WTC11 (cell line): ENCODE measurements around the gene BPTF. TPM values are rescaled to one million over a fixed set of nuclear protein-coding genes. Genes with fewer than 3 reads are reported as not detected.
A peak's percentile ranks its signal among the peaks of the same experiment; 100 is the strongest.

Experiments
- ATAC-seq: fragments of 200-7000 bp; cut with Tn5 transposase; 2 replicates; pipeline ENCODE4 v1.10.0; 2021; ENCODE audit warnings: mild to moderate bottlenecking, moderate library complexity
- CTCF ChIA-PET: fragments of 300-600 bp; sonication (Branson Sonifier 250); formaldehyde crosslinking; loops from one replicate; lab custom pipeline; 2021; ENCODE audit warnings: antibody characterized with exemption; lab: Charles Lee
- POLR2A ChIA-PET: fragments of 350-600 bp; sonication (Branson Sonifier 250); formaldehyde crosslinking; loops from one replicate; lab custom pipeline; 2021; ENCODE audit warnings: antibody characterized with exemption; lab: Charles Lee
- DNase-seq: peaks from one replicate; pipeline ENCODE4 v3.0.0; 2021; ENCODE audit warnings: low spot score
- H3K27ac Mint-ChIP-seq: 2 replicates; pipeline ENCODE4 v1.8.0; 2021; ENCODE audit warnings: mixed read lengths
- H3K27me3 Mint-ChIP-seq: 2 replicates; pipeline ENCODE4 v1.8.0; 2021; ENCODE audit warnings: low read depth, mild to moderate bottlenecking, moderate library complexity, mixed read lengths
- H3K36me3 Mint-ChIP-seq: 2 replicates; pipeline ENCODE4 v1.8.0; 2021; ENCODE audit warnings: mixed read lengths
- H3K4me1 Mint-ChIP-seq: 2 replicates; pipeline ENCODE4 v1.8.0; 2022; ENCODE audit warnings: mixed read lengths
- H3K4me3 Mint-ChIP-seq: 2 replicates; pipeline ENCODE4 v1.8.0; 2021; ENCODE audit warnings: mild to moderate bottlenecking, moderate library complexity, mixed read lengths
- H3K9me3 Mint-ChIP-seq: 2 replicates; pipeline ENCODE4 v1.8.0; 2021; ENCODE audit warnings: mixed read lengths
- CREM ChIP-seq: sonication (generic); formaldehyde crosslinking; IDR thresholded peaks from 2 replicates; pipeline ENCODE4 v1.8.1; 2022; ENCODE audit warnings: mild to moderate bottlenecking, missing genetic modification reagents, moderate library complexity
- EMX1 ChIP-seq: fragments of 250-450 bp; sonication (Bioruptor Pico); IDR thresholded peaks from 2 replicates; pipeline ENCODE4 v1.8.0; 2021; ENCODE audit warnings: mild to moderate bottlenecking
- FOXK1 ChIP-seq: sonication (generic); formaldehyde crosslinking; IDR thresholded peaks from 2 replicates; pipeline ENCODE4 v1.8.0; 2022; ENCODE audit warnings: mild to moderate bottlenecking, moderate library complexity, missing genetic modification reagents
- FOXP1 ChIP-seq: sonication (generic); formaldehyde crosslinking; IDR thresholded peaks from 2 replicates; pipeline ENCODE4 v1.8.0; 2022; ENCODE audit warnings: missing genetic modification reagents, mild to moderate bottlenecking, moderate library complexity, borderline replicate concordance
- HMGA2 ChIP-seq: fragments of 250-450 bp; sonication (Bioruptor Pico); IDR thresholded peaks from 2 replicates; pipeline ENCODE4 v1.4.0; 2021; ENCODE audit warnings: mild to moderate bottlenecking, moderate library complexity
- JUN ChIP-seq: sonication (generic); formaldehyde crosslinking; IDR thresholded peaks from 2 replicates; pipeline ENCODE4 v1.8.0; 2023; ENCODE audit warnings: mild to moderate bottlenecking, missing genetic modification reagents
- KAT7 ChIP-seq: sonication (generic); formaldehyde crosslinking; IDR thresholded peaks from 2 replicates; pipeline ENCODE4 v1.8.1; 2023; ENCODE audit warnings: missing genetic modification reagents, mild to moderate bottlenecking, borderline replicate concordance
- NFATC4 ChIP-seq: fragments of 250-450 bp; sonication (Bioruptor Pico); IDR thresholded peaks from 2 replicates; pipeline ENCODE4 v1.9.0; 2021; ENCODE audit warnings: mild to moderate bottlenecking
- NFE2L1 ChIP-seq: sonication (generic); formaldehyde crosslinking; IDR thresholded peaks from 2 replicates; pipeline ENCODE4 v1.8.1; 2023; ENCODE audit warnings: missing genetic modification reagents
- NR1H2 ChIP-seq: sonication (generic); formaldehyde crosslinking; IDR thresholded peaks from 2 replicates; pipeline ENCODE4 v1.9.0; 2021; ENCODE audit warnings: mild to moderate bottlenecking, moderate library complexity, missing genetic modification reagents
- PRRX2 ChIP-seq: fragments of 250-450 bp; sonication (Bioruptor Pico); IDR thresholded peaks from 2 replicates; pipeline ENCODE4 v1.8.0; 2021; ENCODE audit warnings: mild to moderate bottlenecking
- SMAD3 ChIP-seq: sonication (generic); formaldehyde crosslinking; IDR thresholded peaks from 2 replicates; pipeline ENCODE4 v1.8.0; 2022; ENCODE audit warnings: missing genetic modification reagents, mild to moderate bottlenecking, borderline replicate concordance
- SOX15 ChIP-seq: fragments of 250-450 bp; sonication (Bioruptor Pico); IDR thresholded peaks from 2 replicates; pipeline ENCODE4 v1.9.0; 2021; ENCODE audit warnings: mild to moderate bottlenecking
- SP1 ChIP-seq: sonication (generic); formaldehyde crosslinking; conservative IDR thresholded peaks from 2 replicates; pipeline ENCODE4 v1.8.1; 2022; ENCODE audit warnings: missing genetic modification reagents
- USF2 ChIP-seq: sonication (generic); formaldehyde crosslinking; IDR thresholded peaks from 2 replicates; pipeline ENCODE4 v1.8.1; 2023; ENCODE audit warnings: mild to moderate bottlenecking, missing genetic modification reagents, moderate library complexity
- ZNF138 ChIP-seq: sonication (generic); formaldehyde crosslinking; conservative IDR thresholded peaks from 2 replicates; pipeline ENCODE4 v1.8.1; 2022; ENCODE audit warnings: mild to moderate bottlenecking, moderate library complexity, missing genetic modification reagents
- ZNF423 ChIP-seq: fragments of 250-450 bp; sonication (Bioruptor Pico); IDR thresholded peaks from 2 replicates; pipeline ENCODE4 v2.1.2; 2022; ENCODE audit warnings: mild to moderate bottlenecking, moderate library complexity
- ZNF425 ChIP-seq: fragments of 250-450 bp; sonication (Bioruptor Pico); conservative IDR thresholded peaks from 2 replicates; pipeline ENCODE4 v1.9.0; 2021; ENCODE audit warnings: mild to moderate bottlenecking
- ZNF671 ChIP-seq: fragments of 250-450 bp; sonication (Bioruptor Pico); IDR thresholded peaks from 2 replicates; pipeline ENCODE4 v1.8.0; 2021; ENCODE audit warnings: mild to moderate bottlenecking
- total RNA-seq: library from RNA; stranded (reverse); gene quantifications from 3 replicates; pipeline ENCODE4 v1.2.3, GENCODE V29; 2021
- TF ChIP-seq, protein P1 (sequence below): sonication (generic); formaldehyde crosslinking; IDR thresholded peaks from 2 replicates; pipeline ENCODE4 v1.8.0; 2022; ENCODE audit warnings: mild to moderate bottlenecking, missing genetic modification reagents
- TF ChIP-seq, protein P2 (sequence below): sonication (generic); formaldehyde crosslinking; IDR thresholded peaks from 2 replicates; pipeline ENCODE4 v1.8.0; 2023; ENCODE audit warnings: missing genetic modification reagents
- TF ChIP-seq, protein P3 (sequence below): sonication (generic); formaldehyde crosslinking; IDR thresholded peaks from 2 replicates; pipeline ENCODE4 v1.8.1; 2023; ENCODE audit warnings: mild to moderate bottlenecking, missing genetic modification reagents, borderline replicate concordance
- TF ChIP-seq, protein P4 (sequence below): sonication (generic); formaldehyde crosslinking; IDR thresholded peaks from 2 replicates; pipeline ENCODE4 v1.8.1; 2022; ENCODE audit warnings: low read depth, mild to moderate bottlenecking, moderate library complexity, missing genetic modification reagents, borderline replicate concordance
- TF ChIP-seq, protein P5 (sequence below): sonication (generic); formaldehyde crosslinking; IDR thresholded peaks from 2 replicates; pipeline ENCODE4 v1.8.1; 2022; ENCODE audit warnings: mild to moderate bottlenecking, missing genetic modification reagents, moderate library complexity, borderline replicate concordance

BPTF gene
- total RNA-seq, 1 experiment from 2014 or later = 178 TPM

DNA sequence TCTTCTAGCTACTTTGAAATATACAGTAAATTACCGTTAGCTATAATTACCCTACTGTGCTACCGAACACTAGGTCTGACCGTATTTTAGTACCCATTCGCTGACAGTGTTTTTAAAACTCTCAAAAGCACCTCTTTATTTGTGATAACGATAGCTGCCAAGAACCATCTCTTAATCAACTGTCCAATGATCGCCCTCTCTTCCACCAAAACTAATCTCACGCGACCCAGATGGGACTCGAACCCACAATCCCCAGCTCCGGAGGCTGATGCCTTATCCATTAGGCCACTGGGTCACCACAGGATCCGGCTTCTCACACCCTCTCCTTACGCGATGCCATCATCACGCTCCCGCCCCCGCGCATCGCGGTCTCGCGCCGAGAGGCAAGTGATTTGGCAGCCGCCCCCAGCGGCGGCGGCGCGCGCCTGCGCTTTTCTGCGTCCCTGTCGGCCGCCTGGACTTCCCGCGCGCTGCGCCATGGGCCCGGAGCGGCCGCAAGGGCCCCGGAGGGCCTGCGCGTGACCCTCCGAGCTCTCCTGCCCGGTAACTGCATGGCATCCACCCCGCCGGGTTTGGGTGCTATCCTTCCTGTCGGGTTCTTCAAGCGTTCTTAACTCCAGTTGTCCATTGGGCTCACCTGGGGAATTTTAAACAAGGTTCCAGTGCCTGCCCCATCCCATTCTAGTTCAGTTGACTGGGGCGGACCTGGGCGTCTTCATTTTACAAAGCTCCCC lies 194.5 kb downstream of the BPTF start (continued):
- TF ChIP-seq, protein P1, sequence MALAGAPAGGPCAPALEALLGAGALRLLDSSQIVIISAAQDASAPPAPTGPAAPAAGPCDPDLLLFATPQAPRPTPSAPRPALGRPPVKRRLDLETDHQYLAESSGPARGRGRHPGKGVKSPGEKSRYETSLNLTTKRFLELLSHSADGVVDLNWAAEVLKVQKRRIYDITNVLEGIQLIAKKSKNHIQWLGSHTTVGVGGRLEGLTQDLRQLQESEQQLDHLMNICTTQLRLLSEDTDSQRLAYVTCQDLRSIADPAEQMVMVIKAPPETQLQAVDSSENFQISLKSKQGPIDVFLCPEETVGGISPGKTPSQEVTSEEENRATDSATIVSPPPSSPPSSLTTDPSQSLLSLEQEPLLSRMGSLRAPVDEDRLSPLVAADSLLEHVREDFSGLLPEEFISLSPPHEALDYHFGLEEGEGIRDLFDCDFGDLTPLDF (CRISPR knock-in tag) = 0 out of 2 replicates have a peak, but pooled peaks have one; percentile 39
- no peak for TF ChIP-seq JUN (CRISPR knock-in tag)
- TF ChIP-seq FOXK1 (CRISPR knock-in tag) = peak; percentile 30; the same call in 1 of the 2 replicates
- TF ChIP-seq, protein P2, sequence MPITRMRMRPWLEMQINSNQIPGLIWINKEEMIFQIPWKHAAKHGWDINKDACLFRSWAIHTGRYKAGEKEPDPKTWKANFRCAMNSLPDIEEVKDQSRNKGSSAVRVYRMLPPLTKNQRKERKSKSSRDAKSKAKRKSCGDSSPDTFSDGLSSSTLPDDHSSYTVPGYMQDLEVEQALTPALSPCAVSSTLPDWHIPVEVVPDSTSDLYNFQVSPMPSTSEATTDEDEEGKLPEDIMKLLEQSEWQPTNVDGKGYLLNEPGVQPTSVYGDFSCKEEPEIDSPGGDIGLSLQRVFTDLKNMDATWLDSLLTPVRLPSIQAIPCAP (CRISPR knock-in tag) = 0 out of 2 replicates have a peak, but pooled peaks have one; percentile 59
- TF ChIP-seq ZNF671 (CRISPR knock-in tag) = no peak
- TF ChIP-seq, protein P3, sequence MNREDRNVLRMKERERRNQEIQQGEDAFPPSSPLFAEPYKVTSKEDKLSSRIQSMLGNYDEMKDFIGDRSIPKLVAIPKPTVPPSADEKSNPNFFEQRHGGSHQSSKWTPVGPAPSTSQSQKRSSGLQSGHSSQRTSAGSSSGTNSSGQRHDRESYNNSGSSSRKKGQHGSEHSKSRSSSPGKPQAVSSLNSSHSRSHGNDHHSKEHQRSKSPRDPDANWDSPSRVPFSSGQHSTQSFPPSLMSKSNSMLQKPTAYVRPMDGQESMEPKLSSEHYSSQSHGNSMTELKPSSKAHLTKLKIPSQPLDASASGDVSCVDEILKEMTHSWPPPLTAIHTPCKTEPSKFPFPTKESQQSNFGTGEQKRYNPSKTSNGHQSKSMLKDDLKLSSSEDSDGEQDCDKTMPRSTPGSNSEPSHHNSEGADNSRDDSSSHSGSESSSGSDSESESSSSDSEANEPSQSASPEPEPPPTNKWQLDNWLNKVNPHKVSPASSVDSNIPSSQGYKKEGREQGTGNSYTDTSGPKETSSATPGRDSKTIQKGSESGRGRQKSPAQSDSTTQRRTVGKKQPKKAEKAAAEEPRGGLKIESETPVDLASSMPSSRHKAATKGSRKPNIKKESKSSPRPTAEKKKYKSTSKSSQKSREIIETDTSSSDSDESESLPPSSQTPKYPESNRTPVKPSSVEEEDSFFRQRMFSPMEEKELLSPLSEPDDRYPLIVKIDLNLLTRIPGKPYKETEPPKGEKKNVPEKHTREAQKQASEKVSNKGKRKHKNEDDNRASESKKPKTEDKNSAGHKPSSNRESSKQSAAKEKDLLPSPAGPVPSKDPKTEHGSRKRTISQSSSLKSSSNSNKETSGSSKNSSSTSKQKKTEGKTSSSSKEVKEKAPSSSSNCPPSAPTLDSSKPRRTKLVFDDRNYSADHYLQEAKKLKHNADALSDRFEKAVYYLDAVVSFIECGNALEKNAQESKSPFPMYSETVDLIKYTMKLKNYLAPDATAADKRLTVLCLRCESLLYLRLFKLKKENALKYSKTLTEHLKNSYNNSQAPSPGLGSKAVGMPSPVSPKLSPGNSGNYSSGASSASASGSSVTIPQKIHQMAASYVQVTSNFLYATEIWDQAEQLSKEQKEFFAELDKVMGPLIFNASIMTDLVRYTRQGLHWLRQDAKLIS = no peak
- TF ChIP-seq NFATC4 (CRISPR knock-in tag) = no peak
- TF ChIP-seq KAT7 (CRISPR knock-in tag) = no peak
- peak; percentile 38; the same call in 1 of the 2 replicates for TF ChIP-seq HMGA2 (CRISPR knock-in tag)
- TF ChIP-seq FOXP1 (CRISPR knock-in tag) = peak; percentile 61; the same call in 1 of the 2 replicates
- TF ChIP-seq SP1 (CRISPR knock-in tag) = peak; percentile 80
- TF ChIP-seq ZNF425 = no peak
- peak; percentile 75; the same call in 1 of the 2 replicates for TF ChIP-seq CREM (CRISPR knock-in tag)
- TF ChIP-seq, protein P4, sequence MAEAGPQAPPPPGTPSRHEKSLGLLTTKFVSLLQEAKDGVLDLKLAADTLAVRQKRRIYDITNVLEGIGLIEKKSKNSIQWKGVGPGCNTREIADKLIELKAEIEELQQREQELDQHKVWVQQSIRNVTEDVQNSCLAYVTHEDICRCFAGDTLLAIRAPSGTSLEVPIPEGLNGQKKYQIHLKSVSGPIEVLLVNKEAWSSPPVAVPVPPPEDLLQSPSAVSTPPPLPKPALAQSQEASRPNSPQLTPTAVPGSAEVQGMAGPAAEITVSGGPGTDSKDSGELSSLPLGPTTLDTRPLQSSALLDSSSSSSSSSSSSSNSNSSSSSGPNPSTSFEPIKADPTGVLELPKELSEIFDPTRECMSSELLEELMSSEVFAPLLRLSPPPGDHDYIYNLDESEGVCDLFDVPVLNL (CRISPR knock-in tag) = peak; percentile 88

DNA sequence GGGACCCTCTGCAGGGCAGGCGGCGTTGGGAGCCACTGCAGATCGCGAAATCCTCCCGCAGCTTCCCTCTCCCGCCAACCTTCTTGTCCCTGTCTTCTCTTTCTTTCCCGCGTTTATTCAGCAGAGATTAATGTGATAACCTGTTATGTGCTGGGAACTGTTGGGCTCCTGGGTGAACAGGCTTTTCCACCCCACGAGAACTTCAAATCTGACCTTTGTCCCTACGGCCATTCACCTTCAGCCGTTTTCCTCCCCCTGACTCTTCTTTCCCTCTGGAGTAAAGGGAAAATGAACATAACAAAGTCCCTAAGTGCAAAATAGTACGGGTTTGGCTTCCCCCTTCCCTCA lies 195.1 kb downstream of the BPTF start:
- Mint-ChIP-seq H3K27ac (peak overlapping the region; percentile 88), H3K36me3 (no peaks in the 10 kb centered on the region), H3K4me1 (peaks cover 8% of the 10 kb centered on the region), H3K27me3 (no peaks in the 10 kb centered on the region), H3K4me3 (peak overlapping the region; percentile 83), H3K9me3 (no peaks in the 10 kb centered on the region)
- DNase-seq = no peak
- POLR2A ChIA-PET = interaction anchor here (0.6 to 1.6 kb wide), 10 partner anchors 9 to 302 kb away, joined by 3 to 16 read pairs (median 4); partner anchors contain the start of gene KPNA2
- ATAC-seq = peak; percentile 4
- CTCF ChIA-PET = interaction anchor here (0.6 to 1.5 kb wide), 11 partner anchors 10 to 379 kb away, joined by 3 to 9 read pairs (median 4); partner anchors contain the start of genes C17orf58 and KPNA2
- no peak for TF ChIP-seq ZNF138 (CRISPR knock-in tag)
- TF ChIP-seq SMAD3 (CRISPR knock-in tag) = no peak
- no peak for TF ChIP-seq ZNF423 (CRISPR knock-in tag)
- no peak for TF ChIP-seq USF2
- no peak for TF ChIP-seq SOX15 (CRISPR knock-in tag)
- TF ChIP-seq, protein P5, sequence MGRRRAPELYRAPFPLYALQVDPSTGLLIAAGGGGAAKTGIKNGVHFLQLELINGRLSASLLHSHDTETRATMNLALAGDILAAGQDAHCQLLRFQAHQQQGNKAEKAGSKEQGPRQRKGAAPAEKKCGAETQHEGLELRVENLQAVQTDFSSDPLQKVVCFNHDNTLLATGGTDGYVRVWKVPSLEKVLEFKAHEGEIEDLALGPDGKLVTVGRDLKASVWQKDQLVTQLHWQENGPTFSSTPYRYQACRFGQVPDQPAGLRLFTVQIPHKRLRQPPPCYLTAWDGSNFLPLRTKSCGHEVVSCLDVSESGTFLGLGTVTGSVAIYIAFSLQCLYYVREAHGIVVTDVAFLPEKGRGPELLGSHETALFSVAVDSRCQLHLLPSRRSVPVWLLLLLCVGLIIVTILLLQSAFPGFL = no peak
- TF ChIP-seq PRRX2 (CRISPR knock-in tag) = no peak
- TF ChIP-seq NFE2L1 (CRISPR knock-in tag) = no peak
- no peak for TF ChIP-seq NR1H2 (CRISPR knock-in tag)
- no peak for TF ChIP-seq EMX1 (CRISPR knock-in tag)
